ENCODE data around the gene AGTRAP. TPM values are rescaled to one million over a fixed set of nuclear protein-coding genes. Genes with fewer than 3 reads are reported as not detected.

AGTRAP gene
- total and polyA plus RNA-seq, 9 of the 15 experiments (the other 6 are each of a cell fraction or from before 2014, with no cell fraction given): 26.8 to 105 (median 57.5) TPM

GRCh38 chr1:11790101-11790879 lies 54.4 kb downstream of the AGTRAP start (continued):
- TF ChIP-seq ESRRB (CRISPR knock-in tag; IDR thresholded peaks at IDR 0.05; ENCODE audit: borderline replicate concordance): no peak
- TF ChIP-seq MAX (CRISPR knock-in tag; IDR thresholded peaks at IDR 0.05): peak; percentile 15; the same call in 1 of the 2 replicates
- 0 out of 2 replicates have a peak, but pooled peaks have one; percentile 23 for TF ChIP-seq THRAP3 (IDR thresholded peaks at IDR 0.05; ENCODE audit: borderline replicate concordance)
- no peak for TF ChIP-seq IFI16 (CRISPR knock-in tag; IDR thresholded peaks at IDR 0.05)

- Histone ChIP-seq H3K27ac (ENCODE audit: extremely low read depth, low read depth, low read length) (peak overlapping the region; percentile 73), H3K79me2 (ENCODE audit: control insufficient read depth, insufficient read depth, low read length) (peaks cover 26% of the 10 kb centered on the region), H3K9me3 (replicated peaks; ENCODE audit: control insufficient read depth, insufficient read depth, low read depth, low read length) (no peaks in the 10 kb centered on the region), H3K4me1 (replicated peaks in 1 of 2; ENCODE audit: control insufficient read depth in 2 of 2, insufficient read depth in 2 of 2, low read length in 2 of 2) (peaks cover 70 to 91% of the 10 kb centered on the region in 2 experiments), H3K9me1 (ENCODE audit: control insufficient read depth, insufficient read depth, low read length) (no peaks in the 10 kb centered on the region), H2AFZ (ENCODE audit: low read depth, low read length) (no peak overlapping the region), H3K36me3 (ENCODE audit: control insufficient read depth, insufficient read depth, low read length) (peaks cover 84% of the 10 kb centered on the region), H3K9ac (ENCODE audit: insufficient read depth in 1 of 2, low read depth in 2 of 2, low read length in 2 of 2) (peak overlapping the region; percentile 39 to 85), H3K27me3 (ENCODE audit: control insufficient read depth in 2 of 2, insufficient read depth in 2 of 2, low read length in 2 of 2) (no peaks in the 10 kb centered on the region), H3K4me3 (no peak overlapping the region), H4K20me1 (replicated peaks; ENCODE audit: control insufficient read depth, insufficient read depth, low read length) (no peaks in the 10 kb centered on the region), H3K4me2 (ENCODE audit: insufficient read depth, low read length) (peak overlapping the region; percentile 42)
- ATAC-seq: peak; percentile 9
- no TSS peak for BruUV-seq (replicated peaks)
- DNase-seq (ENCODE audit: extremely low read depth in 1 of 4, low spot score in 3 of 4): peak; percentile 71 to 83 (median 74)
- in situ Hi-C loops (cut with MboI): no loop called here
- WGBS (ENCODE audit: insufficient coverage, low coverage, missing lambda C conversion rate): 55% methylated on average over 19 of the region's 19 CpGs
- ChIA-PET POLR2A (interaction anchor here (0.6 to 10.5 kb wide), 13 partner anchors 12 to 848 kb away, joined by 3 to 107 read pairs (median 4); partner anchors contain the start of genes CLCN6 and MTHFR), CTCF (ENCODE audit: low intra/inter-chr PET ratio) (no interaction called here)
- peak; percentile 85 for FAIRE-seq
- intact Hi-C loops (cut with micrococcal nuclease): no loop called here
- no peak for TF ChIP-seq DLX4 (CRISPR knock-in tag; IDR thresholded peaks at IDR 0.05)
- TF ChIP-seq CBX3 (IDR thresholded peaks at IDR 0.05; ENCODE audit: borderline replicate concordance in 1 of 2, low read length in 2 of 2): peak in 1 of 2 experiments; percentile 43; a peak in 1 of 3 replicates
- TF ChIP-seq TAL1 (IDR thresholded peaks at IDR 0.05): no peak
- TF ChIP-seq FOXJ3 (CRISPR knock-in tag; IDR thresholded peaks at IDR 0.05): no peak
- TF ChIP-seq FOXA3 (CRISPR knock-in tag; conservative IDR thresholded peaks at IDR 0.05 in 1 of 2, IDR thresholded peaks at IDR 0.05 in 1 of 2): no peak
- TF ChIP-seq PTBP1 (IDR thresholded peaks at IDR 0.05; ENCODE audit: low read depth, low read length): 0 out of 2 replicates have a peak, but pooled peaks have one; percentile 27
- peak; percentile 82 for TF ChIP-seq JUN (IDR thresholded peaks at IDR 0.05; ENCODE audit: borderline replicate concordance, low read depth, low read length)
- TF ChIP-seq JUN (CRISPR knock-in tag; IDR thresholded peaks at IDR 0.05; ENCODE audit: borderline replicate concordance): no peak
- no peak for TF ChIP-seq MXD1 (CRISPR knock-in tag; IDR thresholded peaks at IDR 0.05; ENCODE audit: borderline replicate concordance, poor library complexity, severe bottlenecking)
- TF ChIP-seq PHF20 (IDR thresholded peaks at IDR 0.05; ENCODE audit: partially characterized antibody): no peak
- no peak for TF ChIP-seq GMEB1 (CRISPR knock-in tag; IDR thresholded peaks at IDR 0.05)
These were observed 55.2 kb downstream of the AGTRAP start for GRCh38 chr1:11790880-11791715.
